ENCODE data around the gene F8. TPM values are rescaled to one million over a fixed set of nuclear protein-coding genes. Genes with fewer than 3 reads are reported as not detected.

F8 gene
- total RNA-seq, 1 experiment from 2014 or later, result 2.6 TPM

GRCh38 chrX:154809939-154810665, 212.4 kb downstream of the F8 start:
- ChIA-PET POLR2A (no interaction called here), CTCF (no interaction called here), RAD21 (ENCODE audit: low non-redundant PET in 1 of 2, low total read pairs in 2 of 2, uncharacterized antibody in 2 of 2, unreplicated experiment in 2 of 2) (no interaction called here)
- Histone ChIP-seq H3K27me3 (ENCODE audit: insufficient read depth, low read length) (no peaks in the 10 kb centered on the region), H3K4me1 (ENCODE audit: control insufficient read depth in 1 of 2, insufficient read depth in 2 of 2, low read length in 2 of 2) (peaks cover 0 to 6% of the 10 kb centered on the region in 2 experiments; a peak in 1 of 4 replicates), H3K36me3 (ENCODE audit: control insufficient read depth in 1 of 2, insufficient read depth in 2 of 2, low read length in 2 of 2) (no peaks in the 10 kb centered on the region), H3K4me2 (ENCODE audit: low read length) (no peak overlapping the region), H3K4me3 (replicated peaks in 1 of 2; ENCODE audit: low read depth in 1 of 2, low read length in 2 of 2) (no peak overlapping the region), H2AFZ (ENCODE audit: low read depth, low read length, poor library complexity, severe bottlenecking) (no peak overlapping the region), H3K79me2 (ENCODE audit: insufficient read depth, low read length) (no peaks in the 10 kb centered on the region), H3K9ac (ENCODE audit: low read length) (no peak overlapping the region), H4K20me1 (ENCODE audit: insufficient read depth) (no peaks in the 10 kb centered on the region), H3K9me3 (ENCODE audit: control insufficient read depth in 1 of 2, insufficient read depth in 1 of 2, low read depth in 1 of 2, low read length in 2 of 2) (no peaks in the 10 kb centered on the region), H3K27ac (ENCODE audit: low read depth, low read length) (no peak overlapping the region), H3K9me2 (ENCODE audit: insufficient read depth) (no peaks in the 10 kb centered on the region)
- intact Hi-C loops (cut with micrococcal nuclease), result no loop called here
- no TSS peak for BruUV-seq (replicated peaks)
- DNase-seq (ENCODE audit: low read depth, low spot score), result no peak
- no peak for ATAC-seq
- no peak for TF ChIP-seq SRF (IDR thresholded peaks at IDR 0.05; ENCODE audit: low read depth)
- TF ChIP-seq CBX3 (IDR thresholded peaks at IDR 0.05; ENCODE audit: low read depth), result no peak
- TF ChIP-seq CTCF (IDR thresholded peaks at IDR 0.05 in 2 of 3, conservative IDR thresholded peaks at IDR 0.05 in 1 of 3; ENCODE audit: borderline replicate concordance in 1 of 3, insufficient read depth in 1 of 3, low read depth in 2 of 3, low read length in 2 of 3), result no peak
- no peak for TF ChIP-seq ZBTB33 (IDR thresholded peaks at IDR 0.05; ENCODE audit: extremely low read depth, insufficient replicate concordance, low read length)
- TF ChIP-seq RAD21 (IDR thresholded peaks at IDR 0.05; ENCODE audit: low read depth), result no peak
- TF ChIP-seq ATF3 (IDR thresholded peaks at IDR 0.05), result no peak
- no peak for TF ChIP-seq SIN3A (IDR thresholded peaks at IDR 0.05; ENCODE audit: low read depth)
- no peak for TF ChIP-seq ELF1 (IDR thresholded peaks at IDR 0.05; ENCODE audit: borderline replicate concordance, low read depth)
- TF ChIP-seq FOSL1 (IDR thresholded peaks at IDR 0.05; ENCODE audit: low read depth), result no peak
